WTC11 (cell line): ENCODE data around the gene APOD.

Experiments
- CREM ChIP-seq: sonication (generic); formaldehyde crosslinking; IDR thresholded peaks from 2 replicates; pipeline ENCODE4 v1.8.1; 2022; ENCODE audit warnings: mild to moderate bottlenecking, missing genetic modification reagents, moderate library complexity
- MAX ChIP-seq: sonication (generic); formaldehyde crosslinking; IDR thresholded peaks from 2 replicates; pipeline ENCODE4 v1.8.0; 2022; ENCODE audit warnings: mild to moderate bottlenecking, missing genetic modification reagents

- TF ChIP-seq MAX (CRISPR knock-in tag) (no peak), CREM (CRISPR knock-in tag) (no peak)
These were observed 52.1 kb downstream of the APOD start for GRCh38 chr3:195531683-195532082.
